HG03521 (cell line): ENCODE data around the gene ESR1.

Experiments
- ATAC-seq: cut with Tn5 transposase; IDR thresholded peaks from one replicate; pipeline ENCODE4 v1.9.1; 2021; ENCODE audit warnings: mild to moderate bottlenecking, moderate library complexity; ENCODE audit not compliant: unreplicated experiment

Gene ESR1

GRCh38 chr6:152089992-152090391 is 282.5 kb downstream of the ESR1 start:
- ATAC-seq: no peak

DNA sequence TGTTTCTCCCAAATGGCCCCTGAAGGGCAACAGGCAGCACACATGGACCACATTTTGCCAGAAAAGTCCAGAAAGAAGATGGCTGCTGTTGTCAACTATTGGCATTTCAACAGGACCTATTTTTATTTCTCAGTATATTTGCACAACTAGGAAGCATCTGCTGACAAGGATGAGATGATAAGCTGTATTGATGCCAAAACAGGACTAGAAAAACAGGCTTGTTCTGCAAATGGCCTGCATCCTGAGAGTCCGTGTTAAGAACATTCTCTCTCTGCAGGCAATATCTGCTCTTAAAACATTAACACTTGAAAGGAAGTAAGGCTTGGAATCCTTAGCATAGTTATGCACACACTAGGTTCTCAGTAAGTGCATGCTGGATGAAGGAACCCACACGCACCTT is 283.7 kb downstream of the ESR1 start:
- no peak for ATAC-seq

- ATAC-seq: no peak
Observed at GRCh38 chr6:152091851-152092341, 284.4 kb downstream of the ESR1 start.

DNA sequence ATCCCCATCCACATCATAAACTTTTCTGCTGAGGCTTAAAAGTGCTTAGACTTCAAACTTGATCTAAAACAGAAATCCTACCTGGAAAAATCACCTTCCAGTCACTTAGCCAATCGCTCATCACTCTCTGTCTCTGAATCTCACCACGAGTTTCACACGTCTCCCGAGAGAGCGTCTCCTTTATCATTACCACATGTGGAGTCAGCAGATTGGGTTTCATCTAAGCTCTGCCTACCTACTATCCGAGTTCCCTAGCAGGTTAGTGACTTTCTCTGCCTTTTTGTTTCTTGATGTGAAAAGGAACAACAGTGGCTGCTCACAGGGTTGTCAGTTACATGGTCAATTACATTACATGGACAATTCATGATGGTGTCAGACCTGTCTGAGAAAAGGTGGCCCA is 286.2 kb downstream of the ESR1 start:
- no peak for ATAC-seq

DNA sequence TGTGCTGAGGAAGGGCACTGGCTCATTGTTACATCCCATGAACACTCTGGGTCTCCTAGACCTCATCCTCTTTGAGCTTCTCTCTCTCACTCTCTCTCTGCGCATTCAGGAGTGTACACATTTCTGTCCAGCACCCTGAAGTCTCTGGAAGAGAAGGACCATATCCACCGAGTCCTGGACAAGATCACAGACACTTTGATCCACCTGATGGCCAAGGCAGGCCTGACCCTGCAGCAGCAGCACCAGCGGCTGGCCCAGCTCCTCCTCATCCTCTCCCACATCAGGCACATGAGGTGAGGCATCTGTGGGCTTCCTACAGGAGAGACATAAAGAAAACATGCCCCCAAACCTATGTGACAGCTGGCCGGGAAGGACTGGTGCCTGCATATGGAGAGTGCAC is 286.8 kb downstream of the ESR1 start:
- ATAC-seq: no peak

GRCh38 chr6:152094992-152095592 is 287.6 kb downstream of the ESR1 start:
- ATAC-seq: no peak

DNA sequence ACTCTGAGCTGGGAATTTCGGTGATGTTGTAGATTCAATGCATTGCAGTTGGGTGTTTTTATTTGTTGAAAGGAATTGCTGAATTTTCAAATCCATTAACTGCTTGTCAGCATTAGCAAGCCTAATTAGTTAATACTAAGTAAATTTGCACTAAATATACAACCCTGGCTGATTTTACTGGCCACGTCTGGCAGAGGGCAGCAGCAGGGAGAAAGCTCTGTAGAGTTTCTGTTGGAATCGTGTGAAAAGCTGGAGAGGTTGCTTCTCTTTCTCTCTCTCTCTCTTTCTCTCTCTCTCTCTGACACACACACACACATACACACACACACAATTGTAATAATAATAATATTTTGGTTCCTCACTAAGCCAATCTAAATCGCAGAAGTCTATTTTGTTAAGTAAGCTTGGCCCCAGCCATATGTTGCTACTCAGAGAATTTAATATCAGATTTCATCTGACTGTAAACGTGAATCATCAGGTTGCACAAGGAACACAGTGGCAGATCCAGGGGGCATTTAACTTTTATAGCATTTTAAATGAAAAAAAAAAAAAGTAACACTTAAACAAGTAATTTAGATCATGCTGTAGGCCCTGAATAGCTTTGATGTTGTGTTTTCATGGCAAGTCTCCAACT is 289.5 kb downstream of the ESR1 start:
- no peak for ATAC-seq

DNA sequence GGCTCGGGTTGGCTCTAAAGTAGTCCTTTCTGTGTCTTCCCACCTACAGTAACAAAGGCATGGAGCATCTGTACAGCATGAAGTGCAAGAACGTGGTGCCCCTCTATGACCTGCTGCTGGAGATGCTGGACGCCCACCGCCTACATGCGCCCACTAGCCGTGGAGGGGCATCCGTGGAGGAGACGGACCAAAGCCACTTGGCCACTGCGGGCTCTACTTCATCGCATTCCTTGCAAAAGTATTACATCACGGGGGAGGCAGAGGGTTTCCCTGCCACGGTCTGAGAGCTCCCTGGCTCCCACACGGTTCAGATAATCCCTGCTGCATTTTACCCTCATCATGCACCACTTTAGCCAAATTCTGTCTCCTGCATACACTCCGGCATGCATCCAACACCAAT is 291.2 kb downstream of the ESR1 start:
- no peak for ATAC-seq

DNA sequence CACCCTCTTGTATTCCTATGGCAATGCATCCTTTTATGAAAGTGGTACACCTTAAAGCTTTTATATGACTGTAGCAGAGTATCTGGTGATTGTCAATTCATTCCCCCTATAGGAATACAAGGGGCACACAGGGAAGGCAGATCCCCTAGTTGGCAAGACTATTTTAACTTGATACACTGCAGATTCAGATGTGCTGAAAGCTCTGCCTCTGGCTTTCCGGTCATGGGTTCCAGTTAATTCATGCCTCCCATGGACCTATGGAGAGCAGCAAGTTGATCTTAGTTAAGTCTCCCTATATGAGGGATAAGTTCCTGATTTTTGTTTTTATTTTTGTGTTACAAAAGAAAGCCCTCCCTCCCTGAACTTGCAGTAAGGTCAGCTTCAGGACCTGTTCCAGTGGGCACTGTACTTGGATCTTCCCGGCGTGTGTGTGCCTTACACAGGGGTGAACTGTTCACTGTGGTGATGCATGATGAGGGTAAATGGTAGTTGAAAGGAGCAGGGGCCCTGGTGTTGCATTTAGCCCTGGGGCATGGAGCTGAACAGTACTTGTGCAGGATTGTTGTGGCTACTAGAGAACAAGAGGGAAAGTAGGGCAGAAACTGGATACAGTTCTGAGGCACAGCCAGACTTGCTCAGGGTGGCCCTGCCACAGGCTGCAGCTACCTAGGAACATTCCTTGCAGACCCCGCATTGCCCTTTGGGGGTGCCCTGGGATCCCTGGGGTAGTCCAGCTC is 292.1 kb downstream of the ESR1 start:
- no peak for ATAC-seq

DNA sequence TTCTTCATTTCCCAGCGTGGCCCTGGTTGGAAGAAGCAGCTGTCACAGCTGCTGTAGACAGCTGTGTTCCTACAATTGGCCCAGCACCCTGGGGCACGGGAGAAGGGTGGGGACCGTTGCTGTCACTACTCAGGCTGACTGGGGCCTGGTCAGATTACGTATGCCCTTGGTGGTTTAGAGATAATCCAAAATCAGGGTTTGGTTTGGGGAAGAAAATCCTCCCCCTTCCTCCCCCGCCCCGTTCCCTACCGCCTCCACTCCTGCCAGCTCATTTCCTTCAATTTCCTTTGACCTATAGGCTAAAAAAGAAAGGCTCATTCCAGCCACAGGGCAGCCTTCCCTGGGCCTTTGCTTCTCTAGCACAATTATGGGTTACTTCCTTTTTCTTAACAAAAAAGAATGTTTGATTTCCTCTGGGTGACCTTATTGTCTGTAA is 292.7 kb downstream of the ESR1 start:
- ATAC-seq: no peak

DNA sequence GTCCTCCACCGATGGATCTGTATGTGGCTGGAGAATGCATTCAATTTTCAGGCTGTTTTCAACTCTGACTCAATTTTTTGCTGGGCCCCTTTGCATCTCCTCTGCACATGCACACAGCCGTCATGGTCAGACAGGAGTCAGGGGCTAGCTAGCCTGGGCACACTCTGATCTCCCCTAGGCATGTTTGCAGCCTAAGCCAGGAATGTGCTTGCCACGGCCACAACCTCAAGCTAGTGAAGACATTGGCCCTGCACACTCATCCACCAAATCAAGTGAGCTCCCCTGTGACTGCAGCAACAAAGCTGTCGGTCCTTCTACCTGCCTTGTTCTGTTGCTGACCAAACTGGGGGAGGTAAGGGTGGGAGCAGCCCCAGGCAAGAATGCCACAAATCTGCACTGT is 300.5 kb downstream of the ESR1 start:
- no peak for ATAC-seq

GRCh38 chr6:152110886-152111820 is 303.7 kb downstream of the ESR1 start:
- no peak for ATAC-seq

DNA sequence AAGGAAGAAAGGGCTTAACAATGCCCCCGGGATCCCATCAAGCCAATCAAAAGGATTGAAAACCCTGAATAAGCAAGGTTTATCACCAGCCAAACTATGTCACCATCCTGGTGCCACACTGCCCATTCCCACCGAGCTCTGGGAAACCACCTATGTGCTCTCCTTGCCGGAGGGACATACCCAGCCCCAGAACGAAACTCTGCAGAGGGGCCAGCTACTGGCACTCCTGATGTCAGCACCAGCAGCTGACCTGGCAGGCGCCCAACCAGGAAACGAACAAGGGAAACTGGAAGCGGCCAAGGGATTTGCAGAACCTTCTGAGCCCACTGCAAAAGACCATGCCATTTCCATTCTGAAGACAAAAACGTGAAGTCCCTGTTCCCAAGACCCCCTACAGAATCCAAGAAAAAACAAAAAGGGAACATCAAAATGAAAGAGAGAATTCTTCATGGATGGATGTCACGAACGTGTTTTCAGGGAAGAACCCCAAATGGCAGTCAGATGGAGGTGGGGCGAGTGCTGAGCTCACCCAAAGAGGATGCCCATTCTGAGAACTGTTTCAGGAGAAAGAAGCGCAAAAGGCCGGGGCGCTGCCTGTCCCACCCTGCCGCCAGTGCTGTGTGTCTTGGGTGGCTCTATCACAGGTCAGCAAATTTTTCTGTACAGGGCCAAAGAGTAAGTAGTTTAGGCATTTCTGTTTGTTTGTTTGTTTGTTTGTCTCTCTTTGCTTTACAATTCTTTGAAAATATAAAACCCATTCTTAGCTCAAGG is 305.2 kb downstream of the ESR1 start:
- no peak for ATAC-seq

DNA sequence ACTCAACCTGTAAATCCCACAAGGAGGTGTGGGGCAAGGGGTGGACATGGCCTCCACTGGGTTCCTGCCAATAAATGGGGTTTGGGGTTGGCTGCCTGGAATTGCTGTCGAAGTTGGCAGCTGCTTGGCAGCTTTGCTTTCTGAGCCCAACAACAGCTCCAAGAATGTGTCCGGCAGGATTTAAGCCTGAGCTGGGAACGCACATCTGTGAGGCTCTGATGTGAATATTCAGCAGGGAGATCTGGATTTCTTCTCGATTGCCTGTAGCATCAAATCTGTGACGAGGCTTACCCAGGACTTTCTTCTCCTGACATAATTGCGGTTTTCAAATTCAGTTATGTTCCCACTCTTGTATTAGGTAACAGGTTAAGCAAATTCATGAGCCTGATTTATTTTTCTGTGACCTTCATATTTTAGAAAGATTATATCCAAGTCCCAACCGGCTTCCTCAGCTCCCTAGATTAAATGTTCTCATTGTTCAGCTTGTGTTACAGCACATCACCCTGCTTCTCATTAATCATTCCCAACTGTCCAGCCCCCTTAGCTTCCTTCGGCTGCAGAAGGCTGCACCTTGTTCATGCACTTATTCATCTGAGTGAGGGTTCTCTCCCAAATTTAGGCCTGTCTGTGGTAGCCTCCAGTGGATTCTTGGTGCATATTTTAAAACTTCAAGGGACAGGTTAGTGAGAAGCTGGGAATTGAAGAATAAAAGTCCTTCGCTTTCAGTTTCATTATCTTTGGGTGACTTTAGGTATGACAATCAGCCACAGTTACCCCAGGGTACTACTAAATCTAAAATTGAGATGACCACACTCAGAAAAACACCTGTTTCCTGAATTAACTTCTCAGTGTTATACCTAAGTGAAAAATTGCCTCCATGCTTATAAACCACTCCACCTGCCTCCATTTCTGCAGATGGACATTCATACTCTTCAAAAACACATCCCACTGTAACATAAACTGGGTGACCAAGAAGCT is 310.0 kb downstream of the ESR1 start:
- ATAC-seq: peak; percentile 80

- ATAC-seq: no peak
Observed at GRCh38 chr6:152118224-152118623, 310.7 kb downstream of the ESR1 start.

GRCh38 chr6:152118678-152119077 is 311.2 kb downstream of the ESR1 start:
- no peak for ATAC-seq

DNA sequence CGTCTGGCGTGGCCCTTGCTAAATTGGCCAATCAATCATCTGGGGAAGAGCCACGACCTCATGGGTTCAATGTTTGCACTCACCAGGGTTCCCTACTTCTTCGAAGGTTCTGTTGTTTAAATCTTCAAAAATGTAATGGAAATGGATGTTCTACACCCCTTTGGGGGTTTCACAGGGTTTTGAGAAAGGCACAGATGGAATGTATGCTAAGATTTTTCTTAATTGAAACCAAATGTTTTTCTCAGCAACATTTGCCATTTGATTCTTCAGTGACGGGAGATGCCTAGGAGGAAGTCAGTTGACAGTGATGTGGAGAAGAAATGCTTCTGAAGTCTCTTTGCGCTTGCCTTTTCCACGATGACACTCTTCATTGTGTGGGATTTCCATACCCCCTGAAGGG is 312.3 kb downstream of the ESR1 start:
- no peak for ATAC-seq

- ATAC-seq: no peak
Observed at GRCh38 chr6:152121910-152122309, 314.4 kb downstream of the ESR1 start.

GRCh38 chr6:152122434-152122833 is 315.0 kb downstream of the ESR1 start:
- no peak for ATAC-seq
